DOHH2 (cell line): Measurements from ENCODE around the gene AKR1B1.

Source experiments
- CTCF ChIP-seq: fragments of 200-600 bp; sonication (generic); IDR thresholded peaks from one replicate; pipeline ENCODE4 v1.5.1; 2014; ENCODE audit warnings: antibody characterized with exemption, mild to moderate bottlenecking, low read depth, low read length; ENCODE audit not compliant: poor library complexity, severe bottlenecking
- EZH2phosphoT487 ChIP-seq: fragments of 200-600 bp; sonication (generic); IDR thresholded peaks from 2 replicates; pipeline ENCODE4 v1.6.1; 2017; ENCODE audit warnings: borderline replicate concordance, mild to moderate bottlenecking, antibody characterized with exemption, low read length, moderate library complexity, mixed read lengths

GRCh38 chr7:134504660-134505164, 45.8 kb upstream of the AKR1B1 start:
- no peak for TF ChIP-seq CTCF
- no peak for TF ChIP-seq EZH2phosphoT487
